Upper lobe of left lung (tissue), 4 donors: ENCODE measurements around the gene DRAM1.
"Not testable (repeated sequence)": the region's sequence is repeated elsewhere in the genome, so short reads cannot be mapped to it uniquely, and the experiment has no call there.

ENCODE experiments used
- EP300 ChIP-seq, 4 donors: sonication (generic); formaldehyde crosslinking; IDR thresholded peaks; one replicate each; pipeline ENCODE4 v1.5.1; 2017; ENCODE audit warnings: antibody characterized with exemption in 4 of 4, control low read depth in 2 of 4
- POLR2A ChIP-seq, 4 donors: fragments of 450-650 bp; IDR thresholded peaks; one replicate each; pipeline ENCODE4 v1.5.1; 2016 to 2017; ENCODE audit warnings: antibody characterized with exemption in 4 of 4, mild to moderate bottlenecking in 2 of 4
- POLR2AphosphoS5 ChIP-seq, 2 donors: sonication (generic); formaldehyde crosslinking; IDR thresholded peaks; one replicate each; pipeline ENCODE4 v1.5.1; 2017; ENCODE audit warnings: antibody characterized with exemption in 2 of 2
- TF ChIP-seq, protein P1 (sequence below), 6 experiments: fragments of 450-650 bp in 4 of 6; fragments of 200-600 bp in 2 of 6; sonication (generic) in 2 of 6; IDR thresholded peaks; one replicate each; pipeline ENCODE4 v1.5.1; 2016 to 2019; ENCODE audit warnings: antibody characterized with exemption in 6 of 6

DNA sequence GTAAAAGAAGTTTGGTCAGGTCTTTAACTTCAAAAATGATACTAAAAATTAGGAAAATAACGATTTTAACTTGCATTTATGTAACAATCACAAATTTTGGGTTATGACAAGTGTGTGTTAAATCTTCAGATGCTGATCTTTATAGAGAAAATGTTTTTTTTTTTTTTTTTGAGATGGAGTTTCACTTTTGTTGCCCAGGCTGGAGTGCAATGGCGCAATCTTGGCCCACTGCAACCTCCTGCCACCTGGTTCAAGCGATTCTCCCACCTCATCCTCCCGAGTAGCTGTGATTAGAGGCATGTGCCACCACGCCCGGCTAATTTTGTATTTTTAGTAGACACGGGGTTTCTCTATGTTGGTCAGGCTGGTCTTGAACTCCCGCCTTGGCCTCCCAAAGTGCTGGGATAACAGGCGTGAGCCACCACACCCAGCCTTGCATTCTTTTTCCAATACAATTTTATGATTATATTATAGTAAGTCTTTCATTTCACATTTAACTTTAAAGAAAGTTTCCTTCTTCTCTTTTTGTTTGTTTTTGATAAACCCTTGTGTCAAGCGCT, 7.5 kb downstream of the DRAM1 start:
- not testable (repeated sequence) for TF ChIP-seq POLR2A, EP300, POLR2AphosphoS5 (IDR thresholded peaks at IDR 0.05)
- TF ChIP-seq, protein P1, sequence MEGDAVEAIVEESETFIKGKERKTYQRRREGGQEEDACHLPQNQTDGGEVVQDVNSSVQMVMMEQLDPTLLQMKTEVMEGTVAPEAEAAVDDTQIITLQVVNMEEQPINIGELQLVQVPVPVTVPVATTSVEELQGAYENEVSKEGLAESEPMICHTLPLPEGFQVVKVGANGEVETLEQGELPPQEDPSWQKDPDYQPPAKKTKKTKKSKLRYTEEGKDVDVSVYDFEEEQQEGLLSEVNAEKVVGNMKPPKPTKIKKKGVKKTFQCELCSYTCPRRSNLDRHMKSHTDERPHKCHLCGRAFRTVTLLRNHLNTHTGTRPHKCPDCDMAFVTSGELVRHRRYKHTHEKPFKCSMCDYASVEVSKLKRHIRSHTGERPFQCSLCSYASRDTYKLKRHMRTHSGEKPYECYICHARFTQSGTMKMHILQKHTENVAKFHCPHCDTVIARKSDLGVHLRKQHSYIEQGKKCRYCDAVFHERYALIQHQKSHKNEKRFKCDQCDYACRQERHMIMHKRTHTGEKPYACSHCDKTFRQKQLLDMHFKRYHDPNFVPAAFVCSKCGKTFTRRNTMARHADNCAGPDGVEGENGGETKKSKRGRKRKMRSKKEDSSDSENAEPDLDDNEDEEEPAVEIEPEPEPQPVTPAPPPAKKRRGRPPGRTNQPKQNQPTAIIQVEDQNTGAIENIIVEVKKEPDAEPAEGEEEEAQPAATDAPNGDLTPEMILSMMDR (IDR thresholded peaks at IDR 0.05): not testable (repeated sequence)
